ENCODE data around the gene EMILIN3. TPM values are rescaled to one million over a fixed set of nuclear protein-coding genes. Genes with fewer than 3 reads are reported as not detected.

Gene EMILIN3
- total and polyA plus RNA-seq, 2 of the 8 experiments (the other 6 are each of a cell fraction or from before 2014, with no cell fraction given): 3.8 to 5.2 TPM

Other genes with a start within 250 kb of the EMILIN3 start
- 151 and 154 TPM in 2 replicates for gene PLCG1, start 229.3 kb downstream of the EMILIN3 start, total RNA-seq (2021; fragmentation: NEBNext Ultra II Directional; extraction: Animal tissue kit (Norgen Biotek cat#: 25700))
- gene PLCG1, start 229.3 kb downstream of the EMILIN3 start, polyA plus RNA-seq (2011; rRNA removed): 103 and 152 TPM in 2 replicates
- gene ZHX3, start 49.1 kb downstream of the EMILIN3 start, total RNA-seq (2021; fragmentation: NEBNext Ultra II Directional; extraction: Animal tissue kit (Norgen Biotek cat#: 25700)): 5.9 and 7.8 TPM in 2 replicates
- 1.00 and 1.8 TPM in 2 replicates for gene ZHX3, start 49.1 kb downstream of the EMILIN3 start, polyA plus RNA-seq (2011; rRNA removed)
- 3.1 and 3.7 TPM in 2 replicates for gene LPIN3, start 26.0 kb downstream of the EMILIN3 start, total RNA-seq (2021; fragmentation: NEBNext Ultra II Directional; extraction: Animal tissue kit (Norgen Biotek cat#: 25700))
- 3.9 and 5.1 TPM in 2 replicates for gene LPIN3, start 26.0 kb downstream of the EMILIN3 start, polyA plus RNA-seq (2011; rRNA removed)

Data from H1 (cell line).